NCI-H2227 (cell line): Measurements from ENCODE around the gene MLLT10.

Experiments
- DNase-seq: peaks from one replicate; lab custom pipeline; 2025; ENCODE audit not compliant: unreplicated experiment; lab: John Stamatoyannopoulos, UW

Gene MLLT10

GRCh38 chr10:21727452-21728168, 193.6 kb downstream of the MLLT10 start:
- DNase-seq: no peak

- no peak for DNase-seq
Observed at GRCh38 chr10:21728618-21729017, 194.6 kb downstream of the MLLT10 start.

GRCh38 chr10:21732067-21732772, 198.2 kb downstream of the MLLT10 start:
- peak; percentile 51 for DNase-seq

DNA sequence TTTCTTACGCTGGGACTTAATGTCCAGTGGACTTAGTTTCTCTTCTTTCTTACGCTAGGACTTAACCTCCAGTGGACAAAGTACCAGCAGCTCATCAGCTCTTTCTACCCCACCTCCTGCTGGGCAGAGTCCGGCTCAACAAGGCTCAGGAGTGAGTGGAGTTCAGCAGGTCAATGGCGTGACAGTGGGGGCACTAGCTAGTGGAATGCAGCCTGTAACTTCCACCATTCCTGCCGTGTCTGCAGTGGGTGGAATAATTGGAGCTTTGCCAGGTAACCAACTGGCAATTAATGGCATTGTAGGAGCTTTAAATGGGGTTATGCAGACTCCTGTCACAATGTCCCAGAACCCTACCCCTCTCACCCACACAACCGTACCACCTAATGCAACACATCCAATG, 199.7 kb downstream of the MLLT10 start:
- no peak for DNase-seq

DNA sequence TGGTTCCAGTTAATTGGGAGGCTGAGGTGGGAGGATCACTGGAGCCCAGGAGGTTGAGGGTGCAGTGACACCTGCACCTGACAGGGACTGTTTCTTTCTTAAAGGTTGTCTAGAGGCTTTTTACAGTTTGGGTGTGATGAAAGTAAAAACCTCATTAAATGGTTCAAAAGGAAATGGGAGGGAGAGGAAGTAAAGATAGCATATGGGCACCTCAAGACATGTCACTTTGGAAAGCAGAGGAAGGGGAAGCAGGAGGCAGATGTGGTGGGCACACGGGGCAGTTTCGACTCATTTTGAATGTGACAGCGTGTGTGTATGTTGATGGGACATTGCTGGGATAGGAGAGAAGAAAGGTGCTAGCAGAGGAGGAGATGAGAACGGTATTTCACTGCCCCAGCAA, 203.1 kb downstream of the MLLT10 start:
- DNase-seq: no peak

GRCh38 chr10:21740989-21741388, 207.0 kb downstream of the MLLT10 start:
- no peak for DNase-seq

- DNase-seq: no peak
Observed at GRCh38 chr10:21742740-21743412, 208.8 kb downstream of the MLLT10 start.

DNA sequence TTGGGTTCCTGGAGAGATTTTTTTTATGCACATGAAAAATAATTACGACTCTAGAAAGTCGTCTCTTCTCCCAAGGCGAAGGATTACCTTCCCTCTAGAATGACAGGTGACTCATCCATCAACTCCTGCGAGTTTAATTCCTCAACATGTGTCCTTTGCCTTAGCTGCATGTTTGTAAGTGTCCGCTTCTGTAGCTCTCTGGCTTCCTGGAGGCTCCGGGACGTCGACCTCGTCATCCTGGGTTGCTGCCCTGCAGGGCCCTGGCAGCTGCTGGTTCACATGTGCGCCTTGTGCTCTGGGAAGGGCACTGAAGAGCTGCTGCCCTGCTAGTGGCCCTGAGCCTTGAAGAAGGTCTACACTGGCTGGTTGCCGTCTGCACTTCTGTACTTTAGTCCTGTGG, 210.2 kb downstream of the MLLT10 start:
- DNase-seq: no peak

DNA sequence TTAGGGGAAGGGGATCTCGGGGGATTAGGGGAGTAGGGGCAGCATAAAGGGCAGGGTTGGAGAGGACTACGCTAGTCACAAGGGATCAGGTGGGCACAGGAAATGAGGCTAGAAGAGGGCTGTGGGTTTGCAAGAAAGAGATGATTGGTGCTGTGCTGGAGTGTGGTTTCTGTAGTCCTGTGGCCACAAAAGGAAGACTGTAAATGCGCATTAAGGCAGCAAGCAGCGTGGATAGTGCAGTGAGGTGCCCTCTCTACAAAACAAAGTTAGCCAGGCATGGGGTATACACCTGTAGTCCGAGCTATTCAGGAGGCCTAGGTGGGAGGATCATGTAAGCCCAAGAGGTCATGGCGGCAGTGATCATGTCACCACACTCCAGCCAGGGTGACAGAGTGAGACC, 212.1 kb downstream of the MLLT10 start:
- no peak for DNase-seq

- no peak for DNase-seq
Observed at GRCh38 chr10:21747809-21748208, 213.8 kb downstream of the MLLT10 start.

- DNase-seq: no peak
Observed at GRCh38 chr10:21749788-21750187, 215.8 kb downstream of the MLLT10 start.

- DNase-seq: no peak
Observed at GRCh38 chr10:21750424-21750823, 216.4 kb downstream of the MLLT10 start.

DNA sequence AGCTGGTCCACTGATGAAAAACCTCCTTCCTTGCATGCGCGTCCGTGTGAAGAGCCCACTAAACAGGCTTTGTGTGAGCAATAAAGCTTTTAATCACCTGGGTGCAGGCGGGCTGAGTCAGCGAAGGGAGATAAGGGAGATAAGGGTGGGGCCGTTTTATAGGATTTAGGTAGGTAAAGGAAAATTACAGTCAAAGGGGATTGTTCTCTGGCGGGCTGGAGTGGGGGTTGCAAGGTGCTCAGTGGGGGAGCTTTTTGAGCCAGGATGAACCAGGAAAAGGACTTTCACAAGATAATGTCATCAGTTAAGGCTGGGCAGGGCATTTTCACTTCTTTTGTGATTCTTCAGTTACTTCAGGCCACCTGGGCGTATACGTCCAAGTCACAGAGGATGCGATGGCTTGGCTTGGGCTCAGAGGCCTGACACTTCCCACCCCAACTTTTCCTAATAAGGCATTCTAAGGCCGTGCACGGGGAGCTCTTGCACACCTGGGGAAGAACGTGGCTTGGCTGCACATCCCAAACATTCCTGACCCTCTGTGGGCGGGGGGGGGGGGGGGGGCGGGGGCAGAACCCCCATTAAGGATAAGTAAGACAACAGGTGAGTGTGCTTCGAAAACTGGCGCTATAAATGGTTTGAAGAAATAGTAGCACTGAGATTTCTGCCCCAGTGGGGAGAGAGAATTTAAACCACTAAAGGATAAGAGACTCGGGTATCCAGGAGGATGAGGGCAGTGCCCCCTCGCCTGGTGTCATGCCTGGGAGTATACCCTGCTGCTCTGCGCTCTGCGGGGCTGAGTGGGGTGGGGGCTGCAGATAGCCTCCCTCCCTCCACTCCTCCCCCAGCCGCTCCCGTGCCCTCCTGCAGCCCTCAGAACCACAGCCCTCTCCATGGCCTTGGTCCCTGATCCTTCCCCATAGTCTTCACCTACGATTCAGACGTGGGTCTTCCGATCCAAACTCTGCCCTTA, 217.6 kb downstream of the MLLT10 start:
- peak; percentile 1 for DNase-seq

- no peak for DNase-seq
Observed at GRCh38 chr10:21753497-21754270, 219.7 kb downstream of the MLLT10 start.

DNA sequence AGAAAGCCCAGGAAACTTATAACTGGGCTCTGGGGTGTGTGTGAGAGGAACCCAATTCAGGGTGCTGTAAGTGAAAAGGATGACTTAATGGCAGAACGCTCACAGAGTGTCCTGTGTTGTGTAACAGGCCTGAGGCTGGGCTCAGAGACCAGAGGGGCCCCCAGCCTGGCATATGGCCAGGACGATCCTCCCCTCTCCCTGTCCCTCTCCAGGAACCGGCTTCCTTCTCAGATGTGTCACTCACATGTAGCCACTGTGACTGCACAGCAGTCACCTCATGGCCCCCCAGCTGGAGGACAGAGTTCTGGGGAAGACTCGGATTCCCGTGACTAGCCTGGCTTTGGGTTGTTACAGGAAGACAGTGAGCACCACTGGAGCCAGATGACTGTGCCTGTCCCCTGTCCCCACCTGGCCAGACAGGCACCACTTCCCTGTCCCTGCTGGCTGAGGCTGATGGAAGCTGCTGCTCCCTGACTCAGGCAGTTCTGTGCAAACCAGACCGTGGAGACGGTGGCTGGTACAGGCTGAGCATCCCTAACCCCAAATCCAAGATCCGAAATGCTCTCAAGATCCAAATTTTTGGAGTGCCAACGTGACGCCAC, 220.5 kb downstream of the MLLT10 start:
- DNase-seq: no peak

DNA sequence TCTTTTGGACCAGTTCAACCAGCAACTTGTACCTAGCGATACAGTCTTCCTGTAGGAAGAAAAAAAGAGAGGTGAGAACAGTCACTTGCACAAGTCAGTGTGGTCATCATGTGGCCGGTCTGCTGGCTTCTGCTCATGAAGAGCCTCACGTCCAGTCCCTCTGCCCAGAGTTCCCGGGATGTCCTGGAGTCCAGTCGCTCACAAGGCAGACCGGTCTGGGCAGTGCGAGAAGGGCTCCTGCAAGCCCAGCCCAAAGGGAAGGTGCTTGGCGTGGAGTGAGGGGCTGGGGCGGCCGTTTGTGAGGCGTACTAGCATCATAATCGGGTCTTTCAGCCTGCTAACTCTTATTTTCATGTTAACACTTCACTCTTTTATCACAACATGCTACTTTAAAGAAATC, 222.7 kb downstream of the MLLT10 start:
- no peak for DNase-seq

DNA sequence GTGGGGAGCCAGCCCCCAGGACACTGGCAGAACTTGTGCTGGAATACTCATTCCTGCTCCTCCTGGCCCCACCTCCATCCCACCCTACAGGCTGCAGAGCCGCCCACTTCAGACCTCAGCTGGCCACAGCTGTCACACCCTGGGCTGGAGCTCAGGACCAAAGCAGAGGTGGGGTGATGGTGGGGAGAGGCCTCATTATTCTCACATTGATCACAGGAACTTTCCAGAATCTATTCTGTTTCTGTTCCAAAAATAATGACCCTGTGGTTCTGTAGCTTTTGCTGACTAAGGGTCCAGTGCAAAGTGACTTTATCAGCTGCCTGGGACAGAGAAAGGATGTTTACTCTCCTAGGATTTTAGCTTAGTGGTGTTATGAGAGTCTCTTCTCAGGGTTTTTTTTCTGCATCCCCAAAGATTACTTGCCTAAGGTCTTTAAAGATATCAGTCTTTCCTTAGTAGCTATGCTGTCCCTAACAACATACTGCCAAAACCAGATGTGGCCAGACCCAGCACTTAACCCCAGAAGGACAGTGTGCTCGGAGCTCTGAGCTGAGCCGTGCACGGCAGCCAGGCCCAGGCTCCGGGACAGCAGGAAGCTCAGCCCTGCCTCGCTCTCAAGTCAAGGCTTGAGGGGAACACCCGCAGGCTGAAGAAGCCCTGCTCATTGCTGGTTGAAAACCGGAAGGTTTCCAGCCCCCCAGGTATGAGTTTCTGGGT, 223.3 kb downstream of the MLLT10 start:
- DNase-seq: no peak

DNA sequence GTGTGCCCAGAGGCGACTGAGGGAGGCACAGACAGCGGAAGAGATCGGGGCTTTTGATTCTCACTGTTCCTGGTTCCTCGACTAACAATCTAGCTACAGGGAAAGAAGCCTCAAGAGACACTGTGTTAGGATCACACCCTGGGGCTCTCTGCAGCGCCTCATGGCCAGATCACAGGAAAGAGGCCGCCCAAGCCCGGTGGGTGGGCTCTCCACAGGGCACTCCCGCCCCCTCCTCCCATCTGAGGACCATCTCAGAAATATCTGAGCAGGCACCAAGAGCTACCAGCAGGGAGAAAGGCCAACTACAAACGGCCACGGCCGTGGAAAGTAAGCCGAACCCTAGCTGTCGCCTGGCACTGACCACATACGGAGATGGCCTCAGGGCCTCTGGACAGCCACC, 224.2 kb downstream of the MLLT10 start:
- no peak for DNase-seq

DNA sequence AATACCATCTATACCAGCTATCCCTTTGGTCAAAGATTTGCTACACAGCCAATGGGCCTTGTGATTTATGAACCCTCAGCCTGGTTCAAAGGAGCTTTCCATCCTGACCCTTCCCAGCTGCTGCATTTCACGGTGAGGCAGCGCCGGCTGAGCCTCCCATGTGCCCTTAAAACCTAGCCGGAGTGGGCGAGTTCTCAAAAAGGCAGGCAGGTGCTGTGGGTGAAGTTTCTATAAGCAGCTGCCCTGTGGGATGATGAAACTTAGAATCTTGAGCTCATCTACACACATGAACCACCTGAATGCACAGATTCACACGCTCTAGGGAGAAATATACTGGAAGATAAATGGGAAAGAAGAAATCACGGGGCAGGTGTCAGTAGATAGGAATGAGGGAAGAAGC, 224.7 kb downstream of the MLLT10 start:
- DNase-seq: no peak
